Kidney (tissue), 14 donors: ENCODE measurements around the gene TMEM222. TPM values are rescaled to one million over a fixed set of nuclear protein-coding genes. Genes with fewer than 3 reads are reported as not detected.

ENCODE experiments used
- DNase-seq, 5 donors: peaks; one replicate each; pipeline ENCODE4 v3.0.0-alpha.2; 2013 to 2020
- FAIRE-seq: peaks from 2 replicates; lab custom pipeline; 2012; peaks lifted over from hg19 to GRCh38; lab: Jason Lieb, UNC
- H3K27ac ChIP-seq, 2 donors: one replicate each; pipeline ENCODE4 v1.7.0; 2013; ENCODE audit warnings: low read depth in 2 of 2, low read length in 2 of 2, inconsistent platforms in 1 of 2
- H3K27me3 ChIP-seq: one replicate; pipeline ENCODE4 v1.7.1; 2013; ENCODE audit warnings: low read length, inconsistent platforms; ENCODE audit not compliant: control insufficient read depth, insufficient read depth
- H3K36me3 ChIP-seq, 3 donors: one replicate each; pipeline versions ENCODE4 v1.7.0 to v1.7.1; 2013; ENCODE audit warnings: low read length in 3 of 3, control low read depth in 1 of 3, inconsistent platforms in 1 of 3; ENCODE audit not compliant: insufficient read depth in 3 of 3, control insufficient read depth in 2 of 3
- H3K4me1 ChIP-seq, 3 donors: one replicate each; pipeline versions ENCODE4 v1.7.0 to v1.7.1; 2013; ENCODE audit warnings: low read length in 3 of 3, inconsistent platforms in 1 of 3, low read depth in 1 of 3; ENCODE audit not compliant: control insufficient read depth in 2 of 3, insufficient read depth in 2 of 3
- H3K4me3 ChIP-seq, 3 donors: one replicate each; pipeline versions ENCODE4 v1.7.0 to v1.8.1; 2013; ENCODE audit warnings: low read length in 3 of 3, control low read depth in 1 of 3, inconsistent platforms in 1 of 3
- H3K9ac ChIP-seq, 3 donors: one replicate each; pipeline versions ENCODE4 v1.7.0 to v1.7.1; 2013; ENCODE audit warnings: low read length in 3 of 3, control low read depth in 1 of 3, inconsistent platforms in 1 of 3
- H3K9me3 ChIP-seq, 3 donors: one replicate each; pipeline versions ENCODE4 v1.7.0 to v1.7.1; 2013; ENCODE audit warnings: low read length in 3 of 3, control low read depth in 1 of 3, inconsistent platforms in 1 of 3; ENCODE audit not compliant: control insufficient read depth in 2 of 3, insufficient read depth in 1 of 3
- CTCF ChIP-seq: IDR thresholded peaks from 3 replicates; pipeline ENCODE4 v1.5.1; 2012; ENCODE audit warnings: mild to moderate bottlenecking, moderate library complexity, borderline replicate concordance; ENCODE audit not compliant: insufficient read depth; ENCODE audit errors: extremely low read depth
- intact Hi-C: fragments of 100-400 bp; cut with DNase I; formaldehyde crosslinking; loops from one replicate; pipeline ENCODE4 v1.11.1; 2022
- polyA plus RNA-seq: library from polyadenylated mRNA; stranded (reverse); fragments of 350-450 nt; fragmentation: Illumina TruSeq; extraction: RNeasy Lipid Tissue Mini Kit (QIAGEN cat#74804); gene quantifications from one replicate; pipeline ENCODE4 v1.2.3, GENCODE V29; 2014; ENCODE audit warnings: low read depth, low replicate concordance; ENCODE audit not compliant: insufficient read depth
- total RNA-seq: library from RNA; stranded (reverse); fragmentation: NEBNext Ultra II Directional; extraction: Animal tissue kit (Norgen Biotek cat#: 25700); gene quantifications from one replicate; pipeline ENCODE4 v1.2.1, GENCODE V29; 2021
- donor health status: control.
- donor health status: control.
- donor health status: control.
- donor health status: control.
- donor health status: control.
- donor health status: DM: yes; HTN: yes; CAD: no.
- donor health status: Normal renal cell carcinoma (clear cell type).

Gene TMEM222
- total and polyA plus RNA-seq, 2 donors from 2014 or later, result 42.9 to 58.2 TPM

- Histone ChIP-seq H3K36me3 (peaks cover 0 to 20% (median 15%) of the 10 kb centered on the region in 3 donors), H3K27me3 (no peaks in the 10 kb centered on the region), H3K4me3 (no peak overlapping the region), H3K9ac (peak overlapping the region in 1 of 3 donors; percentile 12), H3K27ac (no peak overlapping the region), H3K4me1 (peaks cover 0 to 11% (median under 1%) of the 10 kb centered on the region in 3 donors), H3K9me3 (no peaks in the 10 kb centered on the region)
- DNase-seq, result peak in 1 of 5 donors; percentile 55
- no peak for TF ChIP-seq CTCF
- FAIRE-seq, result no peak
- intact Hi-C loops, result no loop called here
These were observed 37.8 kb downstream of the TMEM222 start for GRCh38 chr1:27359822-27360158.

GRCh38 chr1:27360159-27361043 lies 38.4 kb downstream of the TMEM222 start:
- FAIRE-seq, result no peak
- H3K4me1 ChIP-seq, result peaks cover 0 to 16% (median 6%) of the 10 kb centered on the region in 3 donors
- no peaks in the 10 kb centered on the region for H3K9me3 ChIP-seq
- H3K36me3 ChIP-seq, result peaks cover 0 to 20% (median 15%) of the 10 kb centered on the region in 3 donors
- no peak overlapping the region for H3K4me3 ChIP-seq
- H3K27ac ChIP-seq, result no peak overlapping the region
- no peaks in the 10 kb centered on the region for H3K27me3 ChIP-seq
- TF ChIP-seq CTCF, result no peak
- intact Hi-C loops, result no loop called here
- peak overlapping the region in 1 of 3 donors; percentile 12 for H3K9ac ChIP-seq
- DNase-seq, result peak in 3 of 5 donors; percentile 43 to 81 (median 77)

- Histone ChIP-seq H3K27me3 (no peaks in the 10 kb centered on the region), H3K4me1 (peaks cover 0 to 16% (median 6%) of the 10 kb centered on the region in 3 donors), H3K4me3 (no peak overlapping the region), H3K36me3 (peaks cover 0 to 20% (median 11%) of the 10 kb centered on the region in 3 donors), H3K27ac (no peak overlapping the region), H3K9ac (no peak overlapping the region), H3K9me3 (no peaks in the 10 kb centered on the region)
- FAIRE-seq (no peak), DNase-seq (peak in 1 of 5 donors; percentile 70)
- TF ChIP-seq CTCF, result no peak
- intact Hi-C loops, result no loop called here
These were observed 39.1 kb downstream of the TMEM222 start for GRCh38 chr1:27361044-27361402.
